ENCODE data around the gene UBE2G2.

DNA sequence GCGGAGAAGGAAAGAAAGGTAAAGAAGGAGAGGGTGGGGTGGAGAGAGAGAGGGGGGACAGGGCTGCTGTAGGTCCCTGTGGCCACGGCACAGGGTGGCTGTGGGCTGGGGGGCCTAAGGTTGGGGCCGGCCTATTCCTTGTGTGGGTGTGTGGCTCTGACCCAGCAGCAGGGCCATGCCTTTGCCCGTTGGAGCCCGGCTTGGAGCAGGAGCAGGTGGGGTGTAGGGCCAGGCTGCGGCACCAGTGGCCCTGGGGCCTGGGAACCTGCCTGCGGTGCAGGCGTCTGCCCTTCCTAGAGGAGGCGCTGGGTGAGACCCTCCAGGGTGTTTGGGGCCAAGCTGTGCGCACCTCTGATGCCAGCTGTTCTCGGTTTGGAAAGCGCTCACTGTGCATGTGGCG lies 35.9 kb upstream of the UBE2G2 start:
- no peak for TF ChIP-seq POLR2AphosphoS5 (IDR thresholded peaks at IDR 0.05)
- TF ChIP-seq, protein P1, sequence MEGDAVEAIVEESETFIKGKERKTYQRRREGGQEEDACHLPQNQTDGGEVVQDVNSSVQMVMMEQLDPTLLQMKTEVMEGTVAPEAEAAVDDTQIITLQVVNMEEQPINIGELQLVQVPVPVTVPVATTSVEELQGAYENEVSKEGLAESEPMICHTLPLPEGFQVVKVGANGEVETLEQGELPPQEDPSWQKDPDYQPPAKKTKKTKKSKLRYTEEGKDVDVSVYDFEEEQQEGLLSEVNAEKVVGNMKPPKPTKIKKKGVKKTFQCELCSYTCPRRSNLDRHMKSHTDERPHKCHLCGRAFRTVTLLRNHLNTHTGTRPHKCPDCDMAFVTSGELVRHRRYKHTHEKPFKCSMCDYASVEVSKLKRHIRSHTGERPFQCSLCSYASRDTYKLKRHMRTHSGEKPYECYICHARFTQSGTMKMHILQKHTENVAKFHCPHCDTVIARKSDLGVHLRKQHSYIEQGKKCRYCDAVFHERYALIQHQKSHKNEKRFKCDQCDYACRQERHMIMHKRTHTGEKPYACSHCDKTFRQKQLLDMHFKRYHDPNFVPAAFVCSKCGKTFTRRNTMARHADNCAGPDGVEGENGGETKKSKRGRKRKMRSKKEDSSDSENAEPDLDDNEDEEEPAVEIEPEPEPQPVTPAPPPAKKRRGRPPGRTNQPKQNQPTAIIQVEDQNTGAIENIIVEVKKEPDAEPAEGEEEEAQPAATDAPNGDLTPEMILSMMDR (IDR thresholded peaks at IDR 0.05): no peak

Data from prostate gland (tissue), 2 donors.